IMR-90 (cell line): ENCODE measurements around the gene ACOX2. TPM values are rescaled to one million over a fixed set of nuclear protein-coding genes. Genes with fewer than 3 reads are reported as not detected.

Experiments used
- ATAC-seq: fragments of 200-7000 bp; cut with Tn5 transposase; 2 replicates; pipeline ENCODE4 v1.9.1; 2020; ENCODE audit warnings: low read depth, mild to moderate bottlenecking, moderate library complexity
- BruUV-seq: library from RNA; stranded (reverse); fragments of 400-500 nt; replicated peaks from 2 replicates; lab custom pipeline; 2021; lab: Mats Ljungman, UMichigan
- CTCF ChIA-PET: fragments of 300-600 bp; formaldehyde crosslinking; extraction: SDS; loops from one replicate; lab custom pipeline; 2021; ENCODE audit warnings: antibody characterized with exemption; lab: Yijun Ruan, JAX
- POLR2A ChIA-PET: fragments of 300-600 bp; sonication (Branson Sonifier 250); formaldehyde crosslinking; loops from one replicate; lab custom pipeline; 2022; ENCODE audit warnings: antibody characterized with exemption; ENCODE audit not compliant: unreplicated experiment; lab: Charles Lee
- DNase-seq: peaks from one replicate; pipeline ENCODE4 v3.0.0; 2013
- H2AFZ ChIP-seq: replicated peaks from 2 replicates; pipeline ENCODE3; 2013; ENCODE audit warnings: low read length, mild to moderate bottlenecking; ENCODE audit not compliant: poor library complexity
- H2AK5ac ChIP-seq: 2 replicates; pipeline ENCODE4 v1.6.1; 2013; ENCODE audit warnings: low read depth, low read length, inconsistent platforms
- H2AK9ac ChIP-seq: replicated peaks from 2 replicates; pipeline ENCODE3; 2013; ENCODE audit warnings: mild to moderate bottlenecking, low read depth, low read length, moderate library complexity; ENCODE audit not compliant: poor library complexity
- H2BK120ac ChIP-seq: 2 replicates; pipeline ENCODE4 v1.6.1; 2013; ENCODE audit warnings: low read depth, low read length, inconsistent platforms
- H2BK15ac ChIP-seq: 3 replicates; pipeline ENCODE4 v1.6.1; 2013; ENCODE audit warnings: low read depth, low read length, inconsistent platforms
- H2BK20ac ChIP-seq: 2 replicates; pipeline ENCODE4 v1.6.1; 2013; ENCODE audit warnings: low read depth, mild to moderate bottlenecking, inconsistent platforms, low read length, moderate library complexity
- H2BK5ac ChIP-seq: 2 replicates; pipeline ENCODE4 v1.6.1; 2013; ENCODE audit warnings: mild to moderate bottlenecking, low read depth, low read length, inconsistent platforms; ENCODE audit not compliant: poor library complexity, severe bottlenecking
- H3K14ac ChIP-seq: replicated peaks from 2 replicates; pipeline ENCODE4 v1.6.1; 2013; ENCODE audit warnings: low read depth, low read length, inconsistent platforms
- H3K18ac ChIP-seq: 2 replicates; pipeline ENCODE4 v1.6.1; 2013; ENCODE audit warnings: low read depth, low read length, control low read depth
- H3K23ac ChIP-seq: 2 replicates; pipeline ENCODE4 v1.6.1; 2013; ENCODE audit warnings: low read depth, low read length, inconsistent platforms
- H3K27ac ChIP-seq: 2 replicates; pipeline ENCODE4 v1.5.1; 2013; ENCODE audit warnings: mild to moderate bottlenecking, control low read depth, low read length; ENCODE audit not compliant: insufficient read depth
- H3K27me3 ChIP-seq: 2 replicates; pipeline ENCODE4 v1.6.1; 2013; ENCODE audit warnings: low read length; ENCODE audit not compliant: control insufficient read depth, insufficient read depth
- H3K36me3 ChIP-seq: 2 replicates; pipeline ENCODE4 v1.6.1; 2013; ENCODE audit warnings: low read length, mixed read lengths; ENCODE audit not compliant: control insufficient read depth, insufficient read depth
- H3K4ac ChIP-seq: 2 replicates; pipeline ENCODE4 v1.6.1; 2013; ENCODE audit warnings: low read depth, low read length, inconsistent platforms
- H3K4me1 ChIP-seq: 2 replicates; pipeline ENCODE4 v1.6.1; 2013; ENCODE audit warnings: low read length, mixed read lengths; ENCODE audit not compliant: control insufficient read depth, insufficient read depth
- H3K4me2 ChIP-seq: 2 replicates; pipeline ENCODE4 v1.6.1; 2013; ENCODE audit warnings: low read depth, mild to moderate bottlenecking, control low read depth, low read length, moderate library complexity
- H3K4me3 ChIP-seq: 2 replicates; pipeline ENCODE4 v1.5.1; 2013; ENCODE audit warnings: low read depth, mild to moderate bottlenecking, control low read depth, low read length, moderate library complexity; ENCODE audit not compliant: insufficient read depth
- H3K56ac ChIP-seq: 2 replicates; pipeline ENCODE4 v1.6.1; 2013; ENCODE audit warnings: low read length, inconsistent platforms; ENCODE audit not compliant: insufficient read depth; ENCODE audit errors: extremely low read depth
- H3K79me1 ChIP-seq, 2 experiments: 2 replicates each; pipeline ENCODE4 v1.6.1; 2013; ENCODE audit warnings: low read length in 2 of 2, inconsistent platforms in 1 of 2, low read depth in 1 of 2
- H3K9ac ChIP-seq: 2 replicates; pipeline ENCODE4 v1.6.1; 2013; ENCODE audit warnings: low read depth, low read length, control low read depth
- H3K9me1 ChIP-seq: 2 replicates; pipeline ENCODE4 v1.6.1; 2013; ENCODE audit warnings: low read length, inconsistent platforms; ENCODE audit not compliant: insufficient read depth
- H3K9me3 ChIP-seq: 2 replicates; pipeline ENCODE4 v1.6.1; 2013; ENCODE audit warnings: low read length; ENCODE audit not compliant: control insufficient read depth, insufficient read depth
- H4K20me1 ChIP-seq: 2 replicates; pipeline ENCODE4 v1.6.1; 2013; ENCODE audit warnings: low read length, inconsistent platforms; ENCODE audit not compliant: insufficient read depth
- H4K5ac ChIP-seq: 2 replicates; pipeline ENCODE4 v1.6.1; 2013; ENCODE audit warnings: mild to moderate bottlenecking, low read depth, low read length, control low read depth
- H4K8ac ChIP-seq, 2 experiments: 2 replicates each; pipeline ENCODE4 v1.6.1; 2013; ENCODE audit warnings: low read depth in 2 of 2, low read length in 2 of 2, control low read depth in 1 of 2, inconsistent platforms in 1 of 2
- H4K91ac ChIP-seq: 2 replicates; pipeline ENCODE4 v1.6.1; 2013; ENCODE audit warnings: low read depth, low read length, inconsistent platforms; ENCODE audit not compliant: insufficient read depth
- CTCF ChIP-seq: conservative IDR thresholded peaks from 2 replicates; pipeline ENCODE4 v1.5.1; 2012; ENCODE audit warnings: mild to moderate bottlenecking, low read depth, low read length, improper control_type of control experiment
- FOS ChIP-seq: fragments of 150-350 bp; IDR thresholded peaks from 2 replicates; pipeline ENCODE4 v1.6.1; 2016; ENCODE audit warnings: low read depth, low read length
- SMC3 ChIP-seq: fragments of 150-350 bp; IDR thresholded peaks from 2 replicates; pipeline ENCODE4 v1.6.1; 2016; ENCODE audit warnings: low read depth, mild to moderate bottlenecking, antibody characterized with exemption, low read length, moderate library complexity
- whole genome bisulfite sequencing, 2 experiments: methylation state at CpG; one replicate each; pipeline versions ENCODE4 v1.1.5 to v1.1.7; 2013; ENCODE audit warnings: missing lambda C conversion rate in 2 of 2; ENCODE audit not compliant: insufficient read length in 1 of 2; ENCODE audit errors: extremely low coverage in 2 of 2; 5-methylcytosine and 5-hydroxymethylcytosine counted together
- dilution Hi-C: fragments of 300-500 bp; cut with HindIII; formaldehyde crosslinking; loops from one replicate; pipeline ENCODE4 v1.14.3; 2018; ENCODE audit warnings: low sequenced_read_pairs; ENCODE audit not compliant: unreplicated experiment
- in situ Hi-C: fragments of 300-500 bp; cut with MboI; formaldehyde crosslinking; loops from 3 replicates; pipeline ENCODE4 v1.14.3; 2019; ENCODE audit warnings: low sequenced_read_pairs, inconsistent platforms, mixed read lengths
- intact Hi-C: fragments of 100-400 bp; cut with micrococcal nuclease; formaldehyde crosslinking; loops from 2 replicates; pipeline ENCODE4 v1.10.0; 2022
- polyA plus RNA-seq, 3 experiments: library from polyadenylated mRNA; depleted of rRNA; stranded (reverse); fragments of >200 nt; gene quantifications; 2 replicates each; pipeline ENCODE4 v1.2.3, GENCODE V29; 2012; ENCODE audit warnings: low replicate concordance in 1 of 3
- total RNA-seq: library from RNA; depleted of rRNA; stranded (reverse); fragments of >200 nt; gene quantifications from 2 replicates; pipeline ENCODE4 v1.2.3, GENCODE V29; 2012

Gene ACOX2
- total and polyA plus RNA-seq, 2 of the 4 experiments (the other 2 are of a cell fraction): 15.6 to 32.9 TPM

- Histone ChIP-seq H3K9ac (no peak overlapping the region), H3K4me2 (no peak overlapping the region), H3K27ac (no peak overlapping the region), H3K4me3 (no peak overlapping the region), H2BK20ac (no peak overlapping the region), H4K20me1 (no peaks in the 10 kb centered on the region), H3K56ac (no peak overlapping the region), H3K14ac (no peak overlapping the region), H3K4ac (no peak overlapping the region), H2AK5ac (no peak overlapping the region), H3K18ac (no peak overlapping the region), H2BK15ac (no peak overlapping the region), H4K5ac (no peak overlapping the region), H3K9me3 (peaks cover 8% of the 10 kb centered on the region), H3K27me3 (peaks cover 3% of the 10 kb centered on the region; the same call in 1 of the 2 replicates), H2AFZ (no peak overlapping the region), H2AK9ac (no peak overlapping the region), H3K23ac (no peak overlapping the region), H2BK120ac (no peak overlapping the region), H4K8ac (no peak overlapping the region), H3K9me1 (no peaks in the 10 kb centered on the region), H3K79me1 (no peaks in the 10 kb centered on the region), H2BK5ac (no peak overlapping the region), H3K4me1 (no peaks in the 10 kb centered on the region), H3K36me3 (no peaks in the 10 kb centered on the region), H4K91ac (no peak overlapping the region)
- BruUV-seq: no TSS peak
- in situ Hi-C loops: no loop called here
- ChIA-PET CTCF (no interaction called here), POLR2A (no interaction called here)
- no CpG with 5 or more reads among the region's 2 CpGs for WGBS, 2 experiments
- dilution Hi-C loops: no loop called here
- ATAC-seq (no peak), DNase-seq (no peak)
- intact Hi-C loops: no loop called here
- TF ChIP-seq CTCF (no peak), FOS (no peak), SMC3 (no peak)
Measured at GRCh38 chr3:58480309-58480708, 56.7 kb downstream of the ACOX2 start.
